Tongue (tissue), 2 donors: ENCODE data around the gene APOBR. TPM values are rescaled to one million over a fixed set of nuclear protein-coding genes. Genes with fewer than 3 reads are reported as not detected.
"Not testable (repeated sequence)": the region's sequence is repeated elsewhere in the genome, so short reads cannot be mapped to it uniquely, and the experiment has no call there.

ENCODE experiments used
- DNase-seq: peaks from one replicate; pipeline ENCODE4 v3.0.0-alpha.2; 2015
- total RNA-seq: library from RNA; depleted of rRNA; stranded (reverse); fragments of >200 nt; gene quantifications from one replicate; pipeline ENCODE4 v1.2.3, GENCODE V29; 2014

Gene APOBR
- total RNA-seq, 1 donor from 2014 or later: 0.92 TPM

DNA sequence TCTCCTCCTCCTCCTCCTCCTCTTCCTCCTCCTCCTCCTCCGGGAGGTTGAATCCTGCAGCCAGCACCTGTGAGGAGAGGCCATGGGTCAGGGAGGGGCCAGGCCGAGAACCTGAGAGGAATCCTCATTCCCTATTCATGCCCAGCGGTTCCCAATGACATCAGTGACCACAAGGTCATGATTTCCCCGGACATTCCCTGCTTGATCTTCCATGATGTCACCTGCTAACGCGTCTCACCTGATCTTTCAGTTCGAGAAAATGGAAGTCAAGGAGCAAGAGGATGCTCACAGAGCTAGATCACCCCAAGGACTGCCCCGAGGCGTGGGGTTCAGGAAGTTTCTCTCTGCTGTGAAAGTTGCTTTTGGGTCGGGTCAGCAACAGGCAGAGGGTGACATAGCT is 5.4 kb downstream of the APOBR start:
- no peak for DNase-seq

- DNase-seq: not testable (repeated sequence)
Observed at GRCh38 chr16:28500476-28501180, 6.2 kb downstream of the APOBR start.

DNA sequence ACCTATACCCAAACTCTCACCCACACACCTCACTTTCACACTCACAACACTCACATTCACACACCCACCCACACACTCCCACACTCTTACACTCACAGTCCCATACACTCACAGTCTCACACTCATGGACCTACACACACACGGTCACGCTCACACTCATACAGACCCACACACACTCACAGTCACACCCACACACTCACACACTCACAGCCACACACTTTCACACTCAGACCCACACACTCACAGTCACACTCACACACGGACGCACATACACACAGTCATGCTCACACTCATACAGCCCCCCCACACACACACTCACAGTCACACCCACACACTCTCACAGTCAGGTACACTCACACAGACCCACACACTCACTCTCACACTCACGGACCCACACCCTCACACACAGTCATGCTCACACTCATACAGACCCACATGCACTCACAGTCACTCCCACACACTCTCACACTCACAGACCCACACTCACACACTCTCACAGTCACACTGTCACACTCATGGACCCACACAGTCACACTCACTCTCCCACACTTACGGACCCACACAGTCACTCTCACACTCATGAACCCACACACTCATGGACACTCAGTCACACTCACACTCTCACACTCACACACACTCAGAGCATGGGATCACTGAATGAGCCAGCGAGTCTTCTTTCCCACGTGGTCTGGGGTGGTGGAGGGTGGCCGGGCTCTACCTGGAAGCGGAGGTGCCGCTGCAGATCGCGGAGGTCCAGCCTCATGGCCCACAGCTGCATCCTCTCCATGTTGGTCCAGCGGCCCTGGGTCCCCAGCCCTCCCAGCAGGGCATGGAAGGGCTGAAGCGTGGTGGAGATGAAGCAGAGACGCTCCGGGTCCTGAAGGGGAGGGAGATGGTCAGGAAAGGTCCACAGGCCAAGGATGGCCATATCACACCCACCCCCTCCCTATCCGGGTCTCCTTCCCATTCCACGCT is 7.1 kb downstream of the APOBR start:
- DNase-seq: no peak

DNA sequence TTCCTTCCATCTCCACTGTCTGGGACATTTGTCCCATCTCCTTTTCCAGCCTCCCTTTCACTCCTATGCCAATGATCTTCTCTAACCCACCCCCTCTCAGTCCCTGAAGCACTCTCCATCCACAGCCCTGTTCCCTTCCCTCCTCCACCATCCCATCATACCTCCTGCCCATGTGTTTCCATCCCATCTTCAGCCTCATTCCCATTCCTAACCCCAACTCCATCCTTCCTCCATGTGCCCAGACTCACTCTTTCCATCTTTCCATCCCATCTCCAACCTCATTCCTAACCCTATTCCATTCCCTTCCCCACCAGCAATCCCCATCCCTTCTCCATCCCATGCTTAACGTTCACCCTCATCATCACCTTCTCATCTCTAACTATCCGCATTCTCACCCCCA is 7.8 kb downstream of the APOBR start:
- no peak for DNase-seq

- no peak for DNase-seq
Observed at GRCh38 chr16:28503470-28504259, 9.2 kb downstream of the APOBR start.

DNA sequence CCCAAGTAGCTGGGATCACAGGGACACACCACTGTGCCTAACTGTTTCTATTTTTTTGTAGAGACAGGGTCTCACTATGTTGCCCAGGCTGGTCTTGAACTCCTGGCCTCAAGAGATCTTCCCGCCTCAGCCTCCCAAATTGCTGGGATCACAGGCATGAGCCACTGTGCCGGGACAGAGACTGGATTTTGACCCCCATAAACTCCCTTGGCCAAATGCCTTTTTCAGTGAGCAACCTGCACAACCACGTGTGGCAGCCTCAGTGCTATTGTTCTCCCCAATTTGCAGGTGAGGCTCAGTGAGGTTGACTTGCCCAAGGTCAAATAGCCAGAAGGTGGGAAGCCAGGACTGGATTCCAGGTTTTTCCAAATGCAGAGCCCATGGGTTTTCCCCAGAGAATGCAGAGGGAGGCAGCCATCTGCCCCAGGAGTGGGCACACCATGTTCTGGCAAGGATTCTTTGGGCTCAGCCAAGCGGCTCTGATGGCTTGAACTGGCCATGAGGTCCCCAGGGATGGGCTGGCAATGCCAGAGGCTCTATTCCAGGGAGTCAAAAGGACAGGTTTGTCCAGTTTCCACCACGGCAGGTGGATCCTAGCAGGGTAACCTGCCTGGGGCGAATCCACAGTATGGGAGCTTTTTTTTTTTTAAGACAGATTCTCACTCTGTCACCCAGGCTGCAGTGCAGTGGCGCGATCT is 10.4 kb downstream of the APOBR start:
- DNase-seq: no peak

- no peak for DNase-seq
Observed at GRCh38 chr16:28505489-28506137, 11.2 kb downstream of the APOBR start.

DNA sequence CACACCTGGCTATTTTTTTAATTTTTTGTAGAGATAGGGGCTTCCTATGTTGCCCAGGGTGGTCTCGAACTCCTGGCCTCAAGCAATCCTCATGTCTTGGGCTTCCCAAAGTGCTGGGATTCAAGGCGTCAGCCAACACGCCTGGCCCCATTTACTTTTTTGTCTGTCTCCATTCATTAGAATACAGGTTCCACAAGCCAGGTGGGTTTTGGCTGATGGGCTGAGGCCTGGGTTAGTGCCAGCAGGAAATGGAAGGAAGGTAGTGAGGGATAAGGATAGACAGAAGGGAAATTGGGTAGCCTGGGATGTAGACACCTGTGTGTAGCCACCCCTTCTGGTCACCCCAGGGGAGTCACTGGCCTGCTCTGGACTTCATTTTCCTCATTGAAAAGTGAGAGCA is 16.6 kb downstream of the APOBR start:
- DNase-seq: no peak

GRCh38 chr16:28511801-28512789 is 17.7 kb downstream of the APOBR start:
- DNase-seq: no peak

- DNase-seq: no peak
Observed at GRCh38 chr16:28513484-28514181, 19.2 kb downstream of the APOBR start.

GRCh38 chr16:28514246-28514645 is 19.8 kb downstream of the APOBR start:
- DNase-seq: no peak

- no peak for DNase-seq
Observed at GRCh38 chr16:28520672-28521071, 26.2 kb downstream of the APOBR start.

GRCh38 chr16:28521436-28521835 is 27.0 kb downstream of the APOBR start:
- DNase-seq: no peak

DNA sequence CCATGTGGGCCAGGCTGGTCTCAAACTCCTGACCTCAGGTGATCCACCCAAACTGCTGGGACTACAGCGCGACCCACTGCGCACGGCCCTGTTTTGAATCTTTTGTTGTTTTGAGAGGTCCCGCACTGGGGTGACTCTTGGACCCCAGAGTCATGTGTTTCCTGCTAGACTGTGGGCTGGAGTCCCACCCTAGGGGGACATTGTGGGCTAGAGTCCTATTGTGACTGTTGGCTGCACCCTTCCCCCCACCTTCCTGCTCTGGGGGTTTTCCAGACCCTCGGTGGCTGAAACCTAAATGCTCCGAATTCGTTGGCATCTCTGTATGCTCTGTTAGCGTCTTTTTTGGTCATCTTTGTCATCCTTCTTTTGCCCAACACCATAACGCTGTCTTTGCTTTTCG is 28.3 kb downstream of the APOBR start:
- DNase-seq: no peak

GRCh38 chr16:28524681-28525171 is 30.3 kb downstream of the APOBR start:
- no peak for DNase-seq

DNA sequence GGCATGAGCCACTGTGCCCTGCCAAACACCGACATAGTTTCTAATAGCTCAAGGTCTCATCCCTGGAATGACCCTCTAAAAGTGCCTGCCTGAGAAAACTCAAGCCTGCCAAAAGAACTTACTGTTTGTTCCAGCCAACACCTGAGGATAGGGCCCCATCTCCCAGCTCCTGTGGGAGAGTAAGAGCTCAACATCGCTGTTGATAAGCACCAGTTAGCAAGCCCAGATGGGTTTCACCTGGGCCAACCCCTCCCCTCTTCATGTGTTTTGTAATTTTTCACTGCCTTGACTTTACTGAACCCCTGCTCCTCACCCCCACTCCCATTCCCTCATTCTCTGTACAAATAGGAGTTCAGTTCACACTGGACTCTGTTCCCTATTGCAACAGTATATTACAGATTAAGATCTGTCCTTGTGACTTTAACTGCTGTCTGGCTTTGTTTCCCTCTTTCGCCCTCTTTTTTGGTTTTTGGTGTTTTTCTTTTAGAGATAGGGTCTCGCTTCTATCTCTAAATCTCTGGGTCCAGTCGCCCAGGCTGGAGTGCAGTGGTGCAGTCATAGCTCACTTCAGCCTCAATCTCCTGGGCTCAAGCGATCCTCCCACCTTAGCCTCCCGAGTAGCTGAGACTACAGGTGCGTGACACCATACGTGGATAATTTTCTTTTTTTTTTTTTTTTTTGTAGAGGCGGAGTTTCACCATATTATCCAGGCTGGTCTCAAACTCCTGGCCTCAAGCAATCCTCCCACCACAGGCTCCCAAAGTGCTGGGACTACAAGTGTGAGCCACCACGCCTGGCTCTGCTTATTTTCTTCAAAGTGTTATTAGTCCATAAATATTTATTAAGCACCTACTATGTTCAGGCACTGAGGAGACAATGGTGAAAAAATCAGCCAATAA is 32.0 kb downstream of the APOBR start:
- no peak for DNase-seq

GRCh38 chr16:28527100-28527785 is 32.8 kb downstream of the APOBR start:
- DNase-seq: not testable (repeated sequence)

DNA sequence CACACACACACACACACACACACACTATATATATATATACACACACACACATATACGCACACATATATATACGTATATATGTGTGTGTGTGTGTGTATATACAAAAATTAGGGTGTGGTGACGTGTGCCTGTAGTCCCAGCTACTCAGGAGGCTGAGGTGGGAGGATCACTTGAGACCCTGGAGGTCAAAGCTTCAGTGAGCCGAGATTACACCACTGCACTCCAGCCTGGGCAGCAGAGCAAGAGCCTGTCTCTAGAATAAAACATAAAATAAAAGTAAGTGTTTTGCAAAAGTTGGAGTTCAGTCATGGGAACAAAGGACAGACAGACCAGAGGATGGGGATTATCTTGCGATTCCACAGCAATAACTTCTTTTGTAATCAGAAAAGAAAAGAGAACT is 33.5 kb downstream of the APOBR start:
- no peak for DNase-seq
